CD4-positive, CD25-positive, alpha-beta regulatory T cell (primary cell): ENCODE results near the gene ABCG8. TPM values are rescaled to one million over a fixed set of nuclear protein-coding genes. Genes with fewer than 3 reads are reported as not detected.

Experiments used
- ATAC-seq, 2 donors: fragments of 150-1000 bp; cut with Tn5 transposase; one replicate each; pipeline ENCODE4 v1.10.0; 2021; ENCODE audit warnings: low read depth in 2 of 2, moderate number of reproducible peaks in 2 of 2, moderate library complexity in 1 of 2
- DNase-seq, 3 donors: peaks; one replicate each; pipeline versions ENCODE4 v3.0.0 to v3.0.0-alpha.2; 2012 to 2022; ENCODE audit warnings: mixed read lengths in 1 of 3
- H3K27ac ChIP-seq: one replicate; pipeline ENCODE4 v1.7.0; 2013; ENCODE audit warnings: mild to moderate bottlenecking, low read length; ENCODE audit not compliant: insufficient read depth, poor library complexity, severe bottlenecking
- H3K27me3 ChIP-seq: one replicate; pipeline ENCODE4 v1.7.0; 2013; ENCODE audit warnings: low read length; ENCODE audit not compliant: control insufficient read depth, insufficient read depth
- H3K36me3 ChIP-seq: one replicate; pipeline ENCODE4 v1.7.0; 2013; ENCODE audit warnings: mild to moderate bottlenecking, low read length, moderate library complexity; ENCODE audit not compliant: control insufficient read depth, insufficient read depth
- H3K4me1 ChIP-seq: 2 replicates; pipeline ENCODE4 v1.7.0; 2013; ENCODE audit warnings: mild to moderate bottlenecking, low read length; ENCODE audit not compliant: insufficient read depth, control insufficient read depth, poor library complexity, severe bottlenecking
- H3K4me3 ChIP-seq: one replicate; pipeline ENCODE4 v1.7.0; 2013; ENCODE audit warnings: low read depth, mild to moderate bottlenecking, low read length, moderate library complexity
- H3K9me3 ChIP-seq, 2 experiments: 1 replicate in 1 of 2; 2 replicates in 1 of 2; pipeline ENCODE4 v1.7.0; 2013; ENCODE audit warnings: low read length in 2 of 2, mild to moderate bottlenecking in 1 of 2, moderate library complexity in 1 of 2; ENCODE audit not compliant: control insufficient read depth in 2 of 2
- H3K27ac Mint-ChIP-seq, 3 donors: one replicate each; pipeline ENCODE4 v1.8.0; 2020 to 2022; ENCODE audit warnings: mild to moderate bottlenecking in 3 of 3, mixed read lengths in 3 of 3, moderate library complexity in 2 of 3
- H3K27me3 Mint-ChIP-seq: one replicate; pipeline ENCODE4 v1.8.0; 2022; ENCODE audit warnings: mild to moderate bottlenecking, mixed read lengths
- H3K36me3 Mint-ChIP-seq: one replicate; pipeline ENCODE4 v1.8.0; 2020; ENCODE audit warnings: mixed read lengths
- H3K4me1 Mint-ChIP-seq, 4 donors: one replicate each; pipeline ENCODE4 v1.8.0; 2020 to 2022; ENCODE audit warnings: mixed read lengths in 4 of 4, mild to moderate bottlenecking in 1 of 4
- H3K4me3 Mint-ChIP-seq, 4 donors: one replicate each; pipeline ENCODE4 v1.8.0; 2020 to 2022; ENCODE audit warnings: mild to moderate bottlenecking in 4 of 4, mixed read lengths in 4 of 4, moderate library complexity in 3 of 4
- H3K9me3 Mint-ChIP-seq, 7 donors: one replicate each; pipeline ENCODE4 v1.8.0; 2020 to 2022; ENCODE audit warnings: mixed read lengths in 7 of 7, mild to moderate bottlenecking in 3 of 7, moderate library complexity in 2 of 7
- polyA plus RNA-seq, 4 donors: library from polyadenylated mRNA; unstranded; fragments of 300-500 nt; fragmentation: Illumina TruSeq; gene quantifications; one replicate each; pipeline ENCODE4 v1.2.3, GENCODE V29; 2021
- total RNA-seq: library from RNA; stranded (reverse); gene quantifications from one replicate; pipeline ENCODE4 v1.2.3, GENCODE V29; 2022

ABCG8 gene
- total and polyA plus RNA-seq, 5 donors from 2014 or later, result 0.09 to 0.10 TPM; not detected in 3

GRCh38 chr2:43880471-43880870 is 41.7 kb downstream of the ABCG8 start:
- no peak for ATAC-seq
- peaks cover 0 to 8% (median 5%) of the 10 kb centered on the region in 4 donors for H3K4me1 Mint-ChIP-seq
- no peak overlapping the region for H3K4me3 ChIP-seq
- H3K27ac ChIP-seq, result no peak overlapping the region
- no peaks in the 10 kb centered on the region for H3K27me3 ChIP-seq
- H3K4me1 ChIP-seq, result no peaks in the 10 kb centered on the region
- no peaks in the 10 kb centered on the region for H3K36me3 ChIP-seq
- peaks cover 5% of the 10 kb centered on the region for H3K36me3 Mint-ChIP-seq
- no peaks in the 10 kb centered on the region for H3K9me3 Mint-ChIP-seq
- H3K4me3 Mint-ChIP-seq, result no peak overlapping the region
- no peak overlapping the region for H3K27ac Mint-ChIP-seq
- H3K9me3 ChIP-seq, result no peaks in the 10 kb centered on the region
- H3K27me3 Mint-ChIP-seq, result no peaks in the 10 kb centered on the region
- DNase-seq, result no peak

- Histone ChIP-seq H3K4me1 (no peaks in the 10 kb centered on the region), H3K27me3 (no peaks in the 10 kb centered on the region), H3K36me3 (no peaks in the 10 kb centered on the region), H3K4me3 (no peak overlapping the region), H3K9me3 (no peaks in the 10 kb centered on the region), H3K27ac (no peak overlapping the region)
- no peak for ATAC-seq
- Mint-ChIP-seq H3K4me3 (no peak overlapping the region), H3K27ac (no peak overlapping the region), H3K4me1 (peaks cover 0 to 8% (median 5%) of the 10 kb centered on the region in 4 donors), H3K27me3 (no peaks in the 10 kb centered on the region), H3K9me3 (no peaks in the 10 kb centered on the region), H3K36me3 (peaks cover 5% of the 10 kb centered on the region)
- no peak for DNase-seq
Observed at GRCh38 chr2:43880952-43881351, 42.2 kb downstream of the ABCG8 start.

GRCh38 chr2:43882312-43882711 is 43.5 kb downstream of the ABCG8 start:
- Mint-ChIP-seq H3K36me3 (peaks cover 13% of the 10 kb centered on the region), H3K4me3 (no peak overlapping the region), H3K27ac (peak overlapping the region in 1 of 3 donors; percentile 44), H3K27me3 (no peaks in the 10 kb centered on the region), H3K4me1 (peaks cover 0 to 8% (median 5%) of the 10 kb centered on the region in 4 donors), H3K9me3 (no peaks in the 10 kb centered on the region)
- peaks cover 8% of the 10 kb centered on the region for H3K36me3 ChIP-seq
- H3K9me3 ChIP-seq, result no peaks in the 10 kb centered on the region
- DNase-seq, result no peak
- no peaks in the 10 kb centered on the region for H3K27me3 ChIP-seq
- no peaks in the 10 kb centered on the region for H3K4me1 ChIP-seq
- ATAC-seq, result no peak
- no peak overlapping the region for H3K4me3 ChIP-seq
- H3K27ac ChIP-seq, result no peak overlapping the region

GRCh38 chr2:43884689-43885088 is 45.9 kb downstream of the ABCG8 start:
- no peaks in the 10 kb centered on the region for H3K4me1 Mint-ChIP-seq
- DNase-seq, result no peak

GRCh38 chr2:43885132-43885632 is 46.4 kb downstream of the ABCG8 start:
- no peak for ATAC-seq
- H3K36me3 Mint-ChIP-seq, result peaks cover 38% of the 10 kb centered on the region
- no peak overlapping the region for H3K4me3 ChIP-seq
- H3K27me3 ChIP-seq, result no peaks in the 10 kb centered on the region
- H3K36me3 ChIP-seq, result peaks cover 30% of the 10 kb centered on the region
- no peak for DNase-seq
- no peaks in the 10 kb centered on the region for H3K4me1 Mint-ChIP-seq
- H3K9me3 Mint-ChIP-seq, result no peaks in the 10 kb centered on the region
- H3K27ac Mint-ChIP-seq, result peak overlapping the region in 1 of 3 donors; percentile 65
- H3K27ac ChIP-seq, result no peak overlapping the region
- H3K4me3 Mint-ChIP-seq, result no peak overlapping the region
- H3K4me1 ChIP-seq, result no peaks in the 10 kb centered on the region
- H3K27me3 Mint-ChIP-seq, result no peaks in the 10 kb centered on the region
- H3K9me3 ChIP-seq, result no peaks in the 10 kb centered on the region

More at GRCh38 chr2:43884689-43885088, 45.9 kb downstream of the ABCG8 start:
- H3K27ac ChIP-seq, result no peak overlapping the region
- H3K9me3 ChIP-seq, result no peaks in the 10 kb centered on the region
- peaks cover 34% of the 10 kb centered on the region for H3K36me3 Mint-ChIP-seq
- H3K9me3 Mint-ChIP-seq, result no peaks in the 10 kb centered on the region
- H3K4me1 ChIP-seq, result no peaks in the 10 kb centered on the region
- no peak for ATAC-seq
- peaks cover 28% of the 10 kb centered on the region for H3K36me3 ChIP-seq
- no peaks in the 10 kb centered on the region for H3K27me3 Mint-ChIP-seq
- H3K4me3 Mint-ChIP-seq, result no peak overlapping the region
- H3K4me3 ChIP-seq, result no peak overlapping the region
- no peaks in the 10 kb centered on the region for H3K27me3 ChIP-seq
- H3K27ac Mint-ChIP-seq, result no peak overlapping the region

- no peaks in the 10 kb centered on the region for H3K4me1 ChIP-seq
- H3K27me3 ChIP-seq, result no peaks in the 10 kb centered on the region
- peaks cover 0 to 2% (median 0%) of the 10 kb centered on the region in 4 donors for H3K4me1 Mint-ChIP-seq
- H3K36me3 Mint-ChIP-seq, result peaks cover 48% of the 10 kb centered on the region
- no peaks in the 10 kb centered on the region for H3K9me3 ChIP-seq
- no peak overlapping the region for H3K27ac ChIP-seq
- no peaks in the 10 kb centered on the region for H3K27me3 Mint-ChIP-seq
- peaks cover 44% of the 10 kb centered on the region for H3K36me3 ChIP-seq
- DNase-seq (no peak), ATAC-seq (no peak)
- no peak overlapping the region for H3K4me3 ChIP-seq
- H3K27ac Mint-ChIP-seq, result no peak overlapping the region
- no peak overlapping the region for H3K4me3 Mint-ChIP-seq
- H3K9me3 Mint-ChIP-seq, result no peaks in the 10 kb centered on the region
Observed at GRCh38 chr2:43887176-43887575, 48.4 kb downstream of the ABCG8 start.

GRCh38 chr2:43889416-43889815 is 50.6 kb downstream of the ABCG8 start:
- peaks cover 60% of the 10 kb centered on the region for H3K36me3 ChIP-seq
- DNase-seq (no peak), ATAC-seq (no peak)
- H3K27ac Mint-ChIP-seq, result no peak overlapping the region
- peaks cover 61% of the 10 kb centered on the region for H3K36me3 Mint-ChIP-seq
- no peaks in the 10 kb centered on the region for H3K9me3 ChIP-seq
- H3K27me3 Mint-ChIP-seq, result no peaks in the 10 kb centered on the region
- no peak overlapping the region for H3K4me3 Mint-ChIP-seq
- no peak overlapping the region for H3K4me3 ChIP-seq
- no peaks in the 10 kb centered on the region for H3K4me1 ChIP-seq
- H3K9me3 Mint-ChIP-seq, result no peaks in the 10 kb centered on the region
- no peaks in the 10 kb centered on the region for H3K27me3 ChIP-seq
- H3K4me1 Mint-ChIP-seq, result peaks cover 0 to 2% (median 0%) of the 10 kb centered on the region in 4 donors
- H3K27ac ChIP-seq, result no peak overlapping the region

GRCh38 chr2:43890855-43891254 is 52.1 kb downstream of the ABCG8 start:
- no peak for ATAC-seq
- no peaks in the 10 kb centered on the region for H3K9me3 ChIP-seq
- H3K27ac ChIP-seq, result no peak overlapping the region
- Mint-ChIP-seq H3K27me3 (no peaks in the 10 kb centered on the region), H3K4me1 (peaks cover 0 to 2% (median 0%) of the 10 kb centered on the region in 4 donors), H3K4me3 (no peak overlapping the region), H3K9me3 (no peaks in the 10 kb centered on the region), H3K36me3 (peaks cover 63% of the 10 kb centered on the region), H3K27ac (no peak overlapping the region)
- DNase-seq, result no peak
- peaks cover 72% of the 10 kb centered on the region for H3K36me3 ChIP-seq
- no peaks in the 10 kb centered on the region for H3K4me1 ChIP-seq
- H3K27me3 ChIP-seq, result no peaks in the 10 kb centered on the region
- no peak overlapping the region for H3K4me3 ChIP-seq
